DND-41 (cell line): ENCODE measurements around the gene MAP2.

Experiments
- EZH2 ChIP-seq: IDR thresholded peaks from 3 replicates; pipeline ENCODE4 v1.6.1; 2012; ENCODE audit warnings: borderline replicate concordance, low read depth, mild to moderate bottlenecking, moderate library complexity, low read length, inconsistent platforms; ENCODE audit not compliant: severe bottlenecking
- TF ChIP-seq, protein P1 (sequence below): IDR thresholded peaks from 2 replicates; pipeline ENCODE4 v1.5.1; 2012; ENCODE audit warnings: borderline replicate concordance, low read length, moderate library complexity, mild to moderate bottlenecking; ENCODE audit not compliant: poor library complexity, severe bottlenecking; ENCODE audit errors: extremely low read depth

DNA sequence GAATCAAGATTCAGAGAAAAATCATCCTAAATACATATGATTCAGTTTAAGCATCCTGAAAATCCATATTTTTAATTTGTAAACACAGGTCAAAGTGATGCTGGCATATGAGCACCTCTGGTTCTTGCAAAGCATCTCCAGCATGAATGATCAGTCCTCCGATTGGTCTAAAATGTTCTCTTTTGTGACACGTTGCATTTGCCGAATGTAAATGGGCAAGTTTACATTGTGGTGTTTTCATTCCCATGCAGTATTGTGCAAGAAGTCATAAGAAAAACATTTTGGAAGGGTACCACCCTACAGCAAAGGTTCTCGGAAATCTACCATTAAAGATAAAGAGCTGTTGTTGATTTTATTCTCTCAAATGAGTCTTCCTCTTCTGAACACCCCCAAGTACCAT lies 239.8 kb downstream of the MAP2 start:
- TF ChIP-seq, protein P1, sequence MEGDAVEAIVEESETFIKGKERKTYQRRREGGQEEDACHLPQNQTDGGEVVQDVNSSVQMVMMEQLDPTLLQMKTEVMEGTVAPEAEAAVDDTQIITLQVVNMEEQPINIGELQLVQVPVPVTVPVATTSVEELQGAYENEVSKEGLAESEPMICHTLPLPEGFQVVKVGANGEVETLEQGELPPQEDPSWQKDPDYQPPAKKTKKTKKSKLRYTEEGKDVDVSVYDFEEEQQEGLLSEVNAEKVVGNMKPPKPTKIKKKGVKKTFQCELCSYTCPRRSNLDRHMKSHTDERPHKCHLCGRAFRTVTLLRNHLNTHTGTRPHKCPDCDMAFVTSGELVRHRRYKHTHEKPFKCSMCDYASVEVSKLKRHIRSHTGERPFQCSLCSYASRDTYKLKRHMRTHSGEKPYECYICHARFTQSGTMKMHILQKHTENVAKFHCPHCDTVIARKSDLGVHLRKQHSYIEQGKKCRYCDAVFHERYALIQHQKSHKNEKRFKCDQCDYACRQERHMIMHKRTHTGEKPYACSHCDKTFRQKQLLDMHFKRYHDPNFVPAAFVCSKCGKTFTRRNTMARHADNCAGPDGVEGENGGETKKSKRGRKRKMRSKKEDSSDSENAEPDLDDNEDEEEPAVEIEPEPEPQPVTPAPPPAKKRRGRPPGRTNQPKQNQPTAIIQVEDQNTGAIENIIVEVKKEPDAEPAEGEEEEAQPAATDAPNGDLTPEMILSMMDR = no peak
- TF ChIP-seq EZH2 = no peak
